HL-60 (cell line): ENCODE results near the gene CPHXL2.

Experiments
- CTCF ChIP-seq: IDR thresholded peaks from one replicate; pipeline ENCODE4 v1.5.1; 2011; ENCODE audit warnings: low read length, control low read depth, inconsistent platforms; ENCODE audit not compliant: insufficient read depth
- POLR2AphosphoS5 ChIP-seq: IDR thresholded peaks from 2 replicates; pipeline ENCODE4 v1.6.1; 2012; ENCODE audit warnings: low read depth

GRCh38 chr16:75617121-75617520, 59.7 kb downstream of the CPHXL2 start:
- TF ChIP-seq CTCF: no peak
- TF ChIP-seq POLR2AphosphoS5: no peak
